ENCODE data around the gene SNTG2. TPM values are rescaled to one million over a fixed set of nuclear protein-coding genes. Genes with fewer than 3 reads are reported as not detected.

The SNTG2 gene
- total RNA-seq, 2 experiments from 2014 or later: 2.5 to 3.2 TPM

- ChIA-PET POLR2A (interaction anchor here (0.9 kb wide), 1 partner anchor 480 kb away, joined by 3 read pairs; no protein-coding TSS in a partner anchor), CTCF (no interaction called here)
- H3K4me1 Mint-ChIP-seq (ENCODE audit: low read depth): peaks cover 24% of the 10 kb centered on the region
- peaks cover 9% of the 10 kb centered on the region for H3K36me3 Mint-ChIP-seq (ENCODE audit: low read depth)
- ATAC-seq (no peak), DNase-seq (no peak)
- TF ChIP-seq CTCF (IDR thresholded peaks at IDR 0.05): no peak
- intact Hi-C loops (cut with micrococcal nuclease): no loop called here
- H3K9me3 Mint-ChIP-seq: peaks cover 13% of the 10 kb centered on the region
- no peaks in the 10 kb centered on the region for H3K27me3 Mint-ChIP-seq
- no peak overlapping the region for H3K27ac Mint-ChIP-seq
- no peak overlapping the region for H3K4me3 Mint-ChIP-seq
Observed at GRCh38 chr2:1170241-1170640, 219.6 kb downstream of the SNTG2 start.

- ChIA-PET CTCF (no interaction called here), POLR2A (interaction anchor here (0.9 kb wide), 1 partner anchor 480 kb away, joined by 3 read pairs; no protein-coding TSS in a partner anchor)
- no peak for TF ChIP-seq CTCF (IDR thresholded peaks at IDR 0.05)
- Mint-ChIP-seq H3K4me3 (no peak overlapping the region), H3K27me3 (no peaks in the 10 kb centered on the region), H3K36me3 (ENCODE audit: low read depth) (peaks cover 9% of the 10 kb centered on the region), H3K4me1 (ENCODE audit: low read depth) (peaks cover 21% of the 10 kb centered on the region), H3K9me3 (peaks cover 9% of the 10 kb centered on the region), H3K27ac (no peak overlapping the region)
- intact Hi-C loops (cut with micrococcal nuclease): no loop called here
- DNase-seq (no peak), ATAC-seq (no peak)
Observed at GRCh38 chr2:1170711-1171110, 220.1 kb downstream of the SNTG2 start.

GRCh38 chr2:1173528-1173927 is 222.9 kb downstream of the SNTG2 start:
- Mint-ChIP-seq H3K4me1 (ENCODE audit: low read depth) (peaks cover 9% of the 10 kb centered on the region), H3K9me3 (no peaks in the 10 kb centered on the region), H3K27me3 (no peaks in the 10 kb centered on the region), H3K4me3 (no peak overlapping the region), H3K27ac (no peak overlapping the region), H3K36me3 (ENCODE audit: low read depth) (peaks cover 6% of the 10 kb centered on the region)
- intact Hi-C loops (cut with micrococcal nuclease): no loop called here
- DNase-seq: no peak
- POLR2A ChIA-PET: no interaction called here
- CTCF ChIA-PET: no interaction called here
- ATAC-seq: no peak
- no peak for TF ChIP-seq CTCF (IDR thresholded peaks at IDR 0.05)

- H3K36me3 Mint-ChIP-seq (ENCODE audit: low read depth): peaks cover 2% of the 10 kb centered on the region
- intact Hi-C loops (cut with micrococcal nuclease): no loop called here
- no peak for DNase-seq
- H3K9me3 Mint-ChIP-seq: peaks cover 6% of the 10 kb centered on the region
- no peak for TF ChIP-seq CTCF (IDR thresholded peaks at IDR 0.05)
- ATAC-seq: no peak
- H3K4me1 Mint-ChIP-seq (ENCODE audit: low read depth): no peaks in the 10 kb centered on the region
- no peak overlapping the region for H3K4me3 Mint-ChIP-seq
- POLR2A ChIA-PET: no interaction called here
- H3K27me3 Mint-ChIP-seq: no peaks in the 10 kb centered on the region
- no peak overlapping the region for H3K27ac Mint-ChIP-seq
- CTCF ChIA-PET: no interaction called here
Observed at GRCh38 chr2:1181893-1182292, 231.2 kb downstream of the SNTG2 start.

- Mint-ChIP-seq H3K9me3 (peaks cover 6% of the 10 kb centered on the region), H3K4me1 (ENCODE audit: low read depth) (no peaks in the 10 kb centered on the region), H3K27me3 (no peaks in the 10 kb centered on the region), H3K27ac (no peak overlapping the region), H3K4me3 (no peak overlapping the region), H3K36me3 (ENCODE audit: low read depth) (peaks cover 2% of the 10 kb centered on the region)
- DNase-seq (no peak), ATAC-seq (no peak)
- CTCF ChIA-PET: no interaction called here
- TF ChIP-seq CTCF (IDR thresholded peaks at IDR 0.05): no peak
- POLR2A ChIA-PET: no interaction called here
- intact Hi-C loops (cut with micrococcal nuclease): no loop called here
Observed at GRCh38 chr2:1183300-1183699, 232.7 kb downstream of the SNTG2 start.
